CD4-positive, alpha-beta T cell (primary cell): Measurements from ENCODE around the gene PRR18. TPM values are rescaled to one million over a fixed set of nuclear protein-coding genes. Genes with fewer than 3 reads are reported as not detected.

Source experiments
- ATAC-seq: fragments of 200-7000 bp; cut with Tn5 transposase; one replicate; pipeline ENCODE4 v1.10.0; 2022; ENCODE audit warnings: mild to moderate bottlenecking; ENCODE audit not compliant: poor library complexity
- CTCF ChIA-PET: fragments of 350-600 bp; sonication (Branson Sonifier 250); formaldehyde crosslinking; loops from one replicate; lab custom pipeline; 2021; ENCODE audit warnings: antibody characterized with exemption, inconsistent platforms; lab: Charles Lee
- POLR2A ChIA-PET: fragments of 350-600 bp; sonication (Branson Sonifier 250); formaldehyde crosslinking; loops from one replicate; lab custom pipeline; 2021; ENCODE audit warnings: antibody characterized with exemption, inconsistent platforms; lab: Charles Lee
- DNase-seq, 14 experiments: peaks; one replicate each; pipeline ENCODE4 v3.0.0-alpha.2; 2013 to 2020; ENCODE audit warnings: mixed read lengths in 2 of 14
- H3K27ac ChIP-seq, 2 donors: one replicate each; pipeline versions ENCODE4 v1.5.1 to v1.7.0; 2013; ENCODE audit warnings: low read length in 2 of 2, low read depth in 1 of 2, mild to moderate bottlenecking in 1 of 2
- H3K27me3 ChIP-seq, 2 experiments: 1 replicate in 1 of 2; 2 replicates in 1 of 2; pipeline versions ENCODE4 v1.6.1 to v1.7.0; 2013; ENCODE audit warnings: low read length in 2 of 2, control low read depth in 1 of 2, mild to moderate bottlenecking in 1 of 2, moderate library complexity in 1 of 2; ENCODE audit not compliant: insufficient read depth in 2 of 2, control insufficient read depth in 1 of 2
- H3K36me3 ChIP-seq: one replicate; pipeline ENCODE4 v1.6.1; 2013; ENCODE audit warnings: low read length, control low read depth; ENCODE audit not compliant: insufficient read depth
- H3K4me1 ChIP-seq: one replicate; pipeline ENCODE4 v1.6.1; 2013; ENCODE audit warnings: low read length, control low read depth; ENCODE audit not compliant: insufficient read depth
- H3K4me3 ChIP-seq: one replicate; pipeline ENCODE4 v1.5.1; 2013; ENCODE audit warnings: mild to moderate bottlenecking, low read length, moderate library complexity
- H3K9me3 ChIP-seq, 2 experiments: 1 replicate in 1 of 2; 2 replicates in 1 of 2; pipeline versions ENCODE4 v1.6.1 to v1.7.0; 2013; ENCODE audit warnings: low read length in 2 of 2, mild to moderate bottlenecking in 2 of 2, control low read depth in 1 of 2, moderate library complexity in 1 of 2; ENCODE audit not compliant: control insufficient read depth in 1 of 2, insufficient read depth in 1 of 2
- H3K27ac Mint-ChIP-seq: one replicate; pipeline ENCODE4 v1.8.0; 2020; ENCODE audit warnings: mixed read lengths
- H3K27me3 Mint-ChIP-seq: one replicate; pipeline ENCODE4 v1.8.0; 2021; ENCODE audit warnings: mixed read lengths
- H3K36me3 Mint-ChIP-seq: one replicate; pipeline ENCODE4 v1.8.0; 2021; ENCODE audit warnings: low read depth, mixed read lengths
- H3K4me1 Mint-ChIP-seq: one replicate; pipeline ENCODE4 v1.8.0; 2021; ENCODE audit warnings: low read depth, mixed read lengths
- H3K4me3 Mint-ChIP-seq: one replicate; pipeline ENCODE4 v1.8.0; 2020; ENCODE audit warnings: mild to moderate bottlenecking, mixed read lengths
- H3K9me3 Mint-ChIP-seq: one replicate; pipeline ENCODE4 v1.8.0; 2020; ENCODE audit warnings: mixed read lengths
- CTCF ChIP-seq: fragments of 200-600 bp; IDR thresholded peaks from one replicate; pipeline ENCODE4 v1.8.0; 2022; ENCODE audit warnings: antibody characterized with exemption, mild to moderate bottlenecking
- intact Hi-C, 2 experiments: fragments of 100-400 bp; cut with DNase I in 1 of 2; cut with micrococcal nuclease in 1 of 2; formaldehyde crosslinking; loops; one replicate each; pipeline versions ENCODE4 v1.15.1 to v1.9.0; 2023 to 2025; cut with DNase I, micrococcal nuclease
- total RNA-seq, 174 experiments: library from RNA in 2 of 174; stranded (reverse) in 2 of 174; gene quantifications; one replicate each; pipeline ENCODE4 v1.2.3 and lab custom pipeline; 2021 to 2026

The PRR18 gene
- total RNA-seq, 2 experiments from 2014 or later: not detected

GRCh38 chr6:166296035-166296883 is 11.9 kb downstream of the PRR18 start:
- H3K4me1 Mint-ChIP-seq: no peaks in the 10 kb centered on the region
- no peaks in the 10 kb centered on the region for H3K36me3 Mint-ChIP-seq
- H3K4me3 ChIP-seq: no peak overlapping the region
- H3K36me3 ChIP-seq: no peaks in the 10 kb centered on the region
- H3K4me1 ChIP-seq: no peaks in the 10 kb centered on the region
- POLR2A ChIA-PET: interaction anchor here (0.7 kb wide), 1 partner anchor 11 kb away, joined by 3 read pairs; no protein-coding TSS in a partner anchor
- no peak overlapping the region for H3K27ac ChIP-seq
- H3K27me3 ChIP-seq: no peaks in the 10 kb centered on the region
- intact Hi-C loops: no loop called here
- peaks cover 50% of the 10 kb centered on the region for H3K27me3 Mint-ChIP-seq
- DNase-seq (no peak), ATAC-seq (no peak)
- no peaks in the 10 kb centered on the region for H3K9me3 ChIP-seq
- H3K9me3 Mint-ChIP-seq: no peaks in the 10 kb centered on the region
- no peak overlapping the region for H3K4me3 Mint-ChIP-seq
- TF ChIP-seq CTCF: no peak
- no peak overlapping the region for H3K27ac Mint-ChIP-seq
- CTCF ChIA-PET: interaction anchor here (0.8 kb wide), 1 partner anchor 9 kb away, joined by 3 read pairs; no protein-coding TSS in a partner anchor

- intact Hi-C loops: no loop called here
- no peaks in the 10 kb centered on the region for H3K27me3 ChIP-seq
- CTCF ChIA-PET: no interaction called here
- H3K4me1 Mint-ChIP-seq: no peaks in the 10 kb centered on the region
- H3K4me3 ChIP-seq: no peak overlapping the region
- no peak overlapping the region for H3K4me3 Mint-ChIP-seq
- no peaks in the 10 kb centered on the region for H3K4me1 ChIP-seq
- no peaks in the 10 kb centered on the region for H3K36me3 Mint-ChIP-seq
- no peaks in the 10 kb centered on the region for H3K36me3 ChIP-seq
- POLR2A ChIA-PET: no interaction called here
- H3K9me3 Mint-ChIP-seq: no peaks in the 10 kb centered on the region
- ATAC-seq: no peak
- H3K27ac ChIP-seq: no peak overlapping the region
- no peak for DNase-seq
- no peaks in the 10 kb centered on the region for H3K9me3 ChIP-seq
- no peak for TF ChIP-seq CTCF
- no peak overlapping the region for H3K27ac Mint-ChIP-seq
- peaks cover 44% of the 10 kb centered on the region for H3K27me3 Mint-ChIP-seq
Observed at GRCh38 chr6:166293731-166294584, 14.2 kb downstream of the PRR18 start.

GRCh38 chr6:166289207-166290060 is 18.8 kb downstream of the PRR18 start:
- H3K36me3 Mint-ChIP-seq: no peaks in the 10 kb centered on the region
- H3K27me3 Mint-ChIP-seq: peaks cover 27% of the 10 kb centered on the region
- POLR2A ChIA-PET: no interaction called here

More at GRCh38 chr6:166289207-166290060, 18.8 kb downstream of the PRR18 start:
- intact Hi-C loops: no loop called here
- Histone ChIP-seq H3K27ac (no peak overlapping the region), H3K4me3 (no peak overlapping the region), H3K27me3 (peaks cover 4 to 6% of the 10 kb centered on the region in 2 experiments), H3K4me1 (no peaks in the 10 kb centered on the region), H3K36me3 (no peaks in the 10 kb centered on the region), H3K9me3 (no peaks in the 10 kb centered on the region)
- Mint-ChIP-seq H3K4me1 (no peaks in the 10 kb centered on the region), H3K4me3 (no peak overlapping the region), H3K9me3 (no peaks in the 10 kb centered on the region), H3K27ac (no peak overlapping the region)
- no peak for TF ChIP-seq CTCF
- no peak for DNase-seq
- CTCF ChIA-PET: no interaction called here
- ATAC-seq: peak; percentile 48
